ENCODE results near the gene METTL15. TPM values are rescaled to one million over a fixed set of nuclear protein-coding genes. Genes with fewer than 3 reads are reported as not detected.
"Not testable (repeated sequence)": the region's sequence is repeated elsewhere in the genome, so short reads cannot be mapped to it uniquely, and the experiment has no call there.

The METTL15 gene, protein sequence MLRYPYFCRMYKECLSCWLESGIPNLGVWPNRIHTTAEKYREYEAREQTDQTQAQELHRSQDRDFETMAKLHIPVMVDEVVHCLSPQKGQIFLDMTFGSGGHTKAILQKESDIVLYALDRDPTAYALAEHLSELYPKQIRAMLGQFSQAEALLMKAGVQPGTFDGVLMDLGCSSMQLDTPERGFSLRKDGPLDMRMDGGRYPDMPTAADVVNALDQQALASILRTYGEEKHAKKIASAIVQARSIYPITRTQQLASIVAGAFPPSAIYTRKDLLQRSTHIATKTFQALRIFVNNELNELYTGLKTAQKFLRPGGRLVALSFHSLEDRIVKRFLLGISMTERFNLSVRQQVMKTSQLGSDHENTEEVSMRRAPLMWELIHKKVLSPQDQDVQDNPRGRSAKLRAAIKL
- 10 to 100 TPM; 14.4 to 27.5 TPM for total RNA-seq

- Mint-ChIP-seq H3K36me3 (ENCODE audit: low read depth) (peaks cover 27% of the 10 kb centered on the region), H3K27ac (peak within 1 kb of the TSS; percentile 96), H3K9me3 (no peaks in the 10 kb centered on the region), H3K4me3 (peak within 1 kb of the TSS; percentile 95), H3K27me3 (no peaks in the 10 kb centered on the region), H3K4me1 (peaks cover 24% of the 10 kb centered on the region)
- peak; percentile 96 for ATAC-seq (replicated peaks)
Observed at GRCh38 chr11:28107750-28108618, at the start of gene METTL15, which contains the start of gene KIF18A. TSS of gene METTL15 (plus strand) at chr11:28108388. CDS start at chr11:28113335, 4,947 bp downstream. TSS of gene KIF18A (minus strand) at chr11:28108156. CDS start at chr11:28097947, 10,209 bp downstream.

- Mint-ChIP-seq H3K4me3 (no peak overlapping the region), H3K9me3 (no peaks in the 10 kb centered on the region), H3K4me1 (no peaks in the 10 kb centered on the region), H3K36me3 (ENCODE audit: low read depth) (peaks cover 12% of the 10 kb centered on the region), H3K27ac (no peak overlapping the region), H3K27me3 (no peaks in the 10 kb centered on the region)
- ATAC-seq (replicated peaks): no peak
Observed at GRCh38 chr11:28071305-28071704, 36.9 kb upstream of the METTL15 start.

DNA sequence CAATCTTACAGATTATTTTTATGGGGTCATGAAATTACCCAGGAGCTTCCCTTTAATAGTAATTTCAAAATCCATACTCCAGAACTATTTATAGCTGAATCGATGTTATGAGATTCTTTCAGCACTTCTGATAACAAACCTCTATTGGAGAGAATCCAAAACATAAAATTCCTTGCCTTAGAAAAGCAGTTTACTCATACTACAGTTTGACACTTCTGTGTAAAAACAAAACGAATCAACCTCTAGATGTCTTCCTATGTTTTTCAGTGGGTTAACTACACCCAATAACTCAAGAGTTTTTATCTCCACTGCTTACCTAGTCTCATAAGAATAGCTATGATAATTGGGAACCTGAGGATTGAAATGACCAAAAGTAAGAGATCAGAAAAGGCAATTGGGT, 35.9 kb upstream of the METTL15 start:
- H3K27ac Mint-ChIP-seq: no peak overlapping the region
- no peak overlapping the region for H3K4me3 Mint-ChIP-seq
- H3K9me3 Mint-ChIP-seq: no peaks in the 10 kb centered on the region
- no peak for ATAC-seq (replicated peaks)
- H3K36me3 Mint-ChIP-seq (ENCODE audit: low read depth): peaks cover 21% of the 10 kb centered on the region
- no peaks in the 10 kb centered on the region for H3K27me3 Mint-ChIP-seq
- no peaks in the 10 kb centered on the region for H3K4me1 Mint-ChIP-seq

GRCh38 chr11:28077521-28077920, 30.7 kb upstream of the METTL15 start:
- H3K27me3 Mint-ChIP-seq: no peaks in the 10 kb centered on the region
- no peak for ATAC-seq (replicated peaks)
- peaks cover 21% of the 10 kb centered on the region for H3K36me3 Mint-ChIP-seq (ENCODE audit: low read depth)
- H3K4me1 Mint-ChIP-seq: no peaks in the 10 kb centered on the region
- H3K27ac Mint-ChIP-seq: no peak overlapping the region
- no peaks in the 10 kb centered on the region for H3K9me3 Mint-ChIP-seq
- H3K4me3 Mint-ChIP-seq: no peak overlapping the region

DNA sequence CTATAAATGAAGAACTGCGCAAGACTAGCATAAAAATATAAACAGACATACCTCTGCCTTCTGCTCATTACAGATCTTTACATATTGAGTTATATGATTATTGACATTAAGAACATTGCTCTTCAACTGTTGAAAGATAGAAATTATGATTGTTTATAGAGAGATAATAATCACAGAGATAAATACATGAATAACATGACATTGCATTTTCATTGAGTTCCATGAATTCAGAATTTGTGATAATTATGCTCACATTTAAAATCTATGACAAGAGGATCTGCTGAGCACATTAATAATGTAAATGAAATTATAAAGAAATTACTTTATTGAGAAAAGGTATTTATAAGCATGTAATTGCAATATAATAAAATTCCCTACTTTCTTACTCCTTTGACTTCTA, 25.1 kb upstream of the METTL15 start:
- H3K36me3 Mint-ChIP-seq (ENCODE audit: low read depth): no peaks in the 10 kb centered on the region
- no peaks in the 10 kb centered on the region for H3K27me3 Mint-ChIP-seq
- no peak overlapping the region for H3K27ac Mint-ChIP-seq
- no peak for ATAC-seq (replicated peaks)
- H3K9me3 Mint-ChIP-seq: no peaks in the 10 kb centered on the region
- H3K4me3 Mint-ChIP-seq: no peak overlapping the region
- no peaks in the 10 kb centered on the region for H3K4me1 Mint-ChIP-seq

GRCh38 chr11:28086569-28086968, 21.6 kb upstream of the METTL15 start:
- no peaks in the 10 kb centered on the region for H3K27me3 Mint-ChIP-seq
- no peaks in the 10 kb centered on the region for H3K9me3 Mint-ChIP-seq
- H3K4me1 Mint-ChIP-seq: no peaks in the 10 kb centered on the region
- H3K4me3 Mint-ChIP-seq: no peak overlapping the region
- no peak overlapping the region for H3K27ac Mint-ChIP-seq
- no peaks in the 10 kb centered on the region for H3K36me3 Mint-ChIP-seq (ENCODE audit: low read depth)
- ATAC-seq (replicated peaks): no peak

GRCh38 chr11:28087192-28087591, 21.0 kb upstream of the METTL15 start:
- not testable (repeated sequence) for ATAC-seq (replicated peaks); H3K36me3 Mint-ChIP-seq (ENCODE audit: low read depth); H3K9me3 Mint-ChIP-seq; H3K27me3 Mint-ChIP-seq; H3K4me1 Mint-ChIP-seq; H3K4me3 Mint-ChIP-seq; H3K27ac Mint-ChIP-seq

- not testable (repeated sequence) for H3K36me3 Mint-ChIP-seq (ENCODE audit: low read depth); H3K4me3 Mint-ChIP-seq; ATAC-seq (replicated peaks); H3K9me3 Mint-ChIP-seq; H3K4me1 Mint-ChIP-seq; H3K27me3 Mint-ChIP-seq; H3K27ac Mint-ChIP-seq
Observed at GRCh38 chr11:28087693-28088092, 20.5 kb upstream of the METTL15 start.

GRCh38 chr11:28089378-28089777, 18.8 kb upstream of the METTL15 start:
- H3K36me3 Mint-ChIP-seq (ENCODE audit: low read depth): no peaks in the 10 kb centered on the region
- H3K9me3 Mint-ChIP-seq: no peaks in the 10 kb centered on the region
- ATAC-seq (replicated peaks): no peak
- H3K4me3 Mint-ChIP-seq: no peak overlapping the region
- H3K27ac Mint-ChIP-seq: no peak overlapping the region
- no peaks in the 10 kb centered on the region for H3K27me3 Mint-ChIP-seq
- no peaks in the 10 kb centered on the region for H3K4me1 Mint-ChIP-seq

DNA sequence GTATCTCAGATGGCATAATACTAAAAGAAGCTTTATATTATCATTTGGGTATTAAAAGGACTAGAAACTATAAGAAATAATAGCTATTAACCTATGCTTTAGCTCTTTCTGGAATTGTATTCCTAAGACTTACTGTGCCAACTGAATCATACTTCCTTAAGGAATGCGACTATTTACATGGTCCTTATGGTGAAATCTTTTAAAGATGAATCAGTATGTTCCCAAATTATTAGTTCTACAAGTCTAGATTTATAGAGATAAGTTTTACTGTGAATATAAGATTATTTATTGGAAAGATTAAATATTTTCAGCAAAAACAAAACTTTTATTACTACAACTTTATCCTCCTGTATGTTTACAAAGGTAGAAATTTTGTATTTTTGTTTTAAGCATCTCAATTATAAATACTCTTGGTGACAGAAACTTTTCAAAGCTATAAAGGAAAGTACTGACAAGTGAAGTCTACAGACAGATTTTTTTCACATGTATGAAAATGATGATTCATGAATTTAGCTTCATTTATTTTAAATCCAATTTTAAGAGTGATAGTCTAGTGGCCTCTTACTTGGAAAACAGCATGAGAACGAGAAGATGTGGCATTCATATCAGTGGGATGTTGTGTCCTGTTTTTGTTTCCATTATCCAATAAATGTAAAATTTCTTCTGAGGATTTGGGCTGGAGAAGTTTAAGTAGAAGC, 18.0 kb upstream of the METTL15 start:
- H3K4me3 Mint-ChIP-seq: no peak overlapping the region
- no peaks in the 10 kb centered on the region for H3K4me1 Mint-ChIP-seq
- no peak overlapping the region for H3K27ac Mint-ChIP-seq
- no peaks in the 10 kb centered on the region for H3K9me3 Mint-ChIP-seq
- H3K27me3 Mint-ChIP-seq: no peaks in the 10 kb centered on the region
- no peaks in the 10 kb centered on the region for H3K36me3 Mint-ChIP-seq (ENCODE audit: low read depth)
- ATAC-seq (replicated peaks): no peak

DNA sequence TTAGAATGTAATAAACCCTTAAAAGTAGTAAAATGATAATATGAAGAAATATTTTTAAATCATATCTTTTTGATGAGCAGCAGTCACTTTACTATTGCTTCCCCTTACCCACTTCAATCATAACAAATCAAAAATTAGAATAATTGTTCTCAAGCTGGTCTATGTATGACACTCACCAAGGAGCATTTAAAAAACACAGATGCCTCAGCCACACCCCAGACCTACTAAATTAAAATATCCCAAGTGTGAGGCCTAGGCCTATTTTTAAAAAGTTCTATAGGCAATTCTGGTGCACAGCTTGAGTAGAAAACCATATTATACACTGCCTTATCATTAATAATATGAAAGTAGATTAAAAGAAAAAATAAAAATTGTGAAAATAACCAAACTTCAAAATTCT, 15.4 kb upstream of the METTL15 start:
- no peak overlapping the region for H3K4me3 Mint-ChIP-seq
- no peaks in the 10 kb centered on the region for H3K4me1 Mint-ChIP-seq
- no peak for ATAC-seq (replicated peaks)
- peaks cover 7% of the 10 kb centered on the region for H3K36me3 Mint-ChIP-seq (ENCODE audit: low read depth)
- H3K27me3 Mint-ChIP-seq: no peaks in the 10 kb centered on the region
- H3K9me3 Mint-ChIP-seq: no peaks in the 10 kb centered on the region
- no peak overlapping the region for H3K27ac Mint-ChIP-seq

GRCh38 chr11:28098257-28098656, 9.9 kb upstream of the METTL15 start:
- Mint-ChIP-seq H3K27me3 (no peaks in the 10 kb centered on the region), H3K36me3 (ENCODE audit: low read depth) (peaks cover 7% of the 10 kb centered on the region)

GRCh38 chr11:28099715-28100114, 8.5 kb upstream of the METTL15 start:
- Mint-ChIP-seq H3K36me3 (ENCODE audit: low read depth) (peaks cover 7% of the 10 kb centered on the region), H3K27me3 (no peaks in the 10 kb centered on the region), H3K4me1 (peaks cover 14% of the 10 kb centered on the region), H3K27ac (no peak overlapping the region), H3K4me3 (no peak overlapping the region), H3K9me3 (no peaks in the 10 kb centered on the region)
- no peak for ATAC-seq (replicated peaks)

More at GRCh38 chr11:28098257-28098656, 9.9 kb upstream of the METTL15 start:
- H3K4me1 Mint-ChIP-seq: peaks cover 14% of the 10 kb centered on the region
- no peaks in the 10 kb centered on the region for H3K9me3 Mint-ChIP-seq
- ATAC-seq (replicated peaks): no peak
- no peak overlapping the region for H3K27ac Mint-ChIP-seq
- H3K4me3 Mint-ChIP-seq: no peak overlapping the region

DNA sequence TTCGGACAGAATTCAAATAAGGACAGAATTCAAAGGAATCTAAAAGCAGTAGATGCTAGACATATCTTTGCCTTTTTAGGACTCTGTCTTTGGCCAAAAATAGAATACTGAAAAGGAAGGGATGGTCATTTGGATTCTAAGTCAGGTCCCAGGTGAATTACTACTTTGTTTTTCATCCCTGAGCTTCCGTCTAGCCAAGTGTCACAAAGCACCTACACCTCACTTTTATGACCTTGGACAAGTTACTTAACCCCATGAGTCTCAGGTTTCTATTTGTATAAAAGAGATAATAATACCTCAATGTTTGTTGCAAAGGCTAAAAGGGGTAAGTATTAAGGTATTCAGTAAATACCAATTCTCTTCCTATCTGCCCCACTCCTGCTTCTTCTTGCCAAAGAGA, 7.5 kb upstream of the METTL15 start:
- Mint-ChIP-seq H3K27ac (no peak overlapping the region), H3K27me3 (no peaks in the 10 kb centered on the region), H3K9me3 (no peaks in the 10 kb centered on the region), H3K4me3 (no peak overlapping the region), H3K36me3 (ENCODE audit: low read depth) (peaks cover 7% of the 10 kb centered on the region), H3K4me1 (peaks cover 14% of the 10 kb centered on the region)
- no peak for ATAC-seq (replicated peaks)
